Caco-2 (cell line): ENCODE measurements around the gene ADGRG3. TPM values are rescaled to one million over a fixed set of nuclear protein-coding genes. Genes with fewer than 3 reads are reported as not detected.

ENCODE experiments used
- BruUV-seq: library from RNA; stranded (reverse); fragments of 400-500 nt; replicated peaks from 2 replicates; lab custom pipeline; 2021; lab: Mats Ljungman, UMichigan
- CTCF ChIA-PET: fragments of 300-600 bp; sonication (Branson Sonifier 250); formaldehyde crosslinking; loops from one replicate; lab custom pipeline; 2022; ENCODE audit warnings: antibody characterized with exemption; lab: Charles Lee
- POLR2A ChIA-PET: fragments of 300-600 bp; sonication (Branson Sonifier 250); formaldehyde crosslinking; loops from one replicate; lab custom pipeline; 2022; ENCODE audit warnings: antibody characterized with exemption; lab: Charles Lee
- DNase-seq, 2 experiments: peaks; one replicate each; pipeline versions ENCODE4 v3.0.0 to v3.0.0-alpha.2; 2020 to 2022
- H3K27me3 ChIP-seq: replicated peaks from 2 replicates; pipeline ENCODE4 v1.6.0; 2011; ENCODE audit warnings: low read length; ENCODE audit not compliant: control insufficient read depth, insufficient read depth
- H3K36me3 ChIP-seq: 2 replicates; pipeline ENCODE4 v1.5.1; 2011; ENCODE audit warnings: low read length; ENCODE audit not compliant: control insufficient read depth, insufficient read depth
- H3K4me1 ChIP-seq: fragments of 250-450 bp; sonication (Bioruptor Pico); 2 replicates; pipeline ENCODE4 v1.5.1; 2020; ENCODE audit warnings: mild to moderate bottlenecking
- H3K4me3 ChIP-seq: 2 replicates; pipeline ENCODE4 v1.5.1; 2011; ENCODE audit warnings: low read depth, mild to moderate bottlenecking, control low read depth, low read length
- H3K9me3 ChIP-seq: fragments of 250-450 bp; sonication (Bioruptor Pico); 2 replicates; pipeline ENCODE4 v1.5.1; 2020; ENCODE audit warnings: mild to moderate bottlenecking, moderate library complexity
- H3K27ac Mint-ChIP-seq: one replicate; pipeline ENCODE4 v1.8.0; 2022; ENCODE audit warnings: mixed read lengths; ENCODE audit not compliant: unreplicated experiment
- H3K27me3 Mint-ChIP-seq: one replicate; pipeline ENCODE4 v1.8.0; 2022; ENCODE audit warnings: mixed read lengths; ENCODE audit not compliant: insufficient read depth, unreplicated experiment
- H3K36me3 Mint-ChIP-seq: one replicate; pipeline ENCODE4 v1.8.0; 2022; ENCODE audit warnings: mild to moderate bottlenecking, mixed read lengths; ENCODE audit not compliant: insufficient read depth, unreplicated experiment
- H3K4me1 Mint-ChIP-seq: one replicate; pipeline ENCODE4 v1.8.0; 2022; ENCODE audit warnings: low read depth, mixed read lengths; ENCODE audit not compliant: unreplicated experiment
- H3K4me3 Mint-ChIP-seq: one replicate; pipeline ENCODE4 v1.8.0; 2022; ENCODE audit warnings: mild to moderate bottlenecking, moderate library complexity, mixed read lengths; ENCODE audit not compliant: unreplicated experiment
- H3K9me3 Mint-ChIP-seq: one replicate; pipeline ENCODE4 v1.8.0; 2022; ENCODE audit warnings: mixed read lengths; ENCODE audit not compliant: unreplicated experiment
- CTCF ChIP-seq, 2 experiments: fragments of 200-600 bp in 1 of 2; IDR thresholded peaks; 1 replicate in 1 of 2; 2 replicates in 1 of 2; pipeline versions ENCODE4 v1.5.1 to v1.8.0; 2011 to 2022; ENCODE audit warnings: antibody characterized with exemption in 1 of 2, control low read depth in 1 of 2, inconsistent platforms in 1 of 2, low read depth in 1 of 2, low read length in 1 of 2, mild to moderate bottlenecking in 1 of 2, moderate library complexity in 1 of 2; ENCODE audit not compliant: insufficient read depth in 1 of 2, severe bottlenecking in 1 of 2, unreplicated experiment in 1 of 2
- intact Hi-C: fragments of 100-400 bp; cut with micrococcal nuclease; formaldehyde crosslinking; loops from one replicate; pipeline ENCODE4 v1.10.0; 2022; ENCODE audit not compliant: unreplicated experiment
- total RNA-seq: library from RNA; stranded (reverse); gene quantifications from 2 replicates; pipeline ENCODE4 v1.2.3, GENCODE V29; 2022

Gene ADGRG3
- total RNA-seq, 1 experiment from 2014 or later, result 0.25 TPM

- intact Hi-C loops, result no loop called here
- no peak overlapping the region for H3K27ac Mint-ChIP-seq
- peaks cover 6% of the 10 kb centered on the region for H3K36me3 Mint-ChIP-seq
- Histone ChIP-seq H3K27me3 (no peaks in the 10 kb centered on the region), H3K9me3 (no peaks in the 10 kb centered on the region), H3K4me3 (no peak overlapping the region), H3K4me1 (peaks cover 21% of the 10 kb centered on the region), H3K36me3 (no peaks in the 10 kb centered on the region; the same call in none of the 2 replicates)
- ChIA-PET POLR2A (no interaction called here), CTCF (interaction anchor here (1.5 to 1.6 kb wide), 2 partner anchors 9 to 30 kb away, joined by 4 to 9 read pairs; no protein-coding TSS in a partner anchor)
- no peak for DNase-seq
- no TSS peak for BruUV-seq
- peaks cover 20% of the 10 kb centered on the region for H3K4me1 Mint-ChIP-seq
- no peaks in the 10 kb centered on the region for H3K27me3 Mint-ChIP-seq
- H3K4me3 Mint-ChIP-seq, result no peak overlapping the region
- TF ChIP-seq CTCF (IDR thresholded peaks at IDR 0.05; ENCODE audit: insufficient read depth in 1 of 2, low read depth in 1 of 2, low read length in 1 of 2, severe bottlenecking in 1 of 2, unreplicated experiment in 1 of 2), result no peak
- H3K9me3 Mint-ChIP-seq, result no peaks in the 10 kb centered on the region
These were observed 36.9 kb upstream of the ADGRG3 start for GRCh38 chr16:57630931-57631845.

- H3K4me3 ChIP-seq, result no peak overlapping the region
- H3K4me1 ChIP-seq, result peaks cover 21% of the 10 kb centered on the region
- Mint-ChIP-seq H3K9me3 (no peaks in the 10 kb centered on the region), H3K4me1 (peaks cover 20% of the 10 kb centered on the region), H3K27me3 (no peaks in the 10 kb centered on the region), H3K27ac (no peak overlapping the region), H3K4me3 (no peak overlapping the region), H3K36me3 (peaks cover 2% of the 10 kb centered on the region)
- H3K9me3 ChIP-seq, result no peaks in the 10 kb centered on the region
- no peaks in the 10 kb centered on the region for H3K27me3 ChIP-seq
- ChIA-PET POLR2A (no interaction called here), CTCF (interaction anchor here (1.5 kb wide), 1 partner anchor 11 kb away, joined by 4 read pairs; no protein-coding TSS in a partner anchor)
- no peaks in the 10 kb centered on the region; the same call in none of the 2 replicates for H3K36me3 ChIP-seq
- TF ChIP-seq CTCF (IDR thresholded peaks at IDR 0.05; ENCODE audit: insufficient read depth in 1 of 2, low read depth in 1 of 2, low read length in 1 of 2, severe bottlenecking in 1 of 2, unreplicated experiment in 1 of 2), result no peak
- DNase-seq, result no peak
- BruUV-seq, result no TSS peak
- intact Hi-C loops, result no loop called here
These were observed 35.5 kb upstream of the ADGRG3 start for GRCh38 chr16:57632568-57632967.

GRCh38 chr16:57633383-57634064, 34.6 kb upstream of the ADGRG3 start:
- intact Hi-C loops, result loop anchor here (2.0 kb wide), 1 partner anchor 33 kb away; no protein-coding TSS in a partner anchor
- H3K9me3 ChIP-seq, result no peaks in the 10 kb centered on the region
- no peak for TF ChIP-seq CTCF (IDR thresholded peaks at IDR 0.05; ENCODE audit: insufficient read depth in 1 of 2, low read depth in 1 of 2, low read length in 1 of 2, severe bottlenecking in 1 of 2, unreplicated experiment in 1 of 2)
- Mint-ChIP-seq H3K27ac (no peak overlapping the region), H3K27me3 (no peaks in the 10 kb centered on the region), H3K4me3 (no peak overlapping the region), H3K4me1 (peaks cover 18% of the 10 kb centered on the region), H3K36me3 (peaks cover 8% of the 10 kb centered on the region), H3K9me3 (no peaks in the 10 kb centered on the region)
- no TSS peak for BruUV-seq
- ChIA-PET CTCF (interaction anchor here (1.9 kb wide), 1 partner anchor 43 kb away, joined by 10 read pairs; no protein-coding TSS in a partner anchor), POLR2A (interaction anchor here (0.5 kb wide), 1 partner anchor 101 kb away, joined by 5 read pairs; no protein-coding TSS in a partner anchor)
- H3K4me3 ChIP-seq, result no peak overlapping the region
- H3K4me1 ChIP-seq, result peaks cover 20% of the 10 kb centered on the region
- no peak for DNase-seq
- H3K27me3 ChIP-seq, result no peaks in the 10 kb centered on the region
- H3K36me3 ChIP-seq, result no peaks in the 10 kb centered on the region; the same call in 1 of the 2 replicates
